ENCODE results near the gene KRT39.

Gene KRT39

GRCh38 chr17:40950176-40950575 lies 16.6 kb downstream of the KRT39 start:
- DNase-seq (ENCODE audit: low read depth, low spot score): no peak
- in situ Hi-C loops (cut with HindIII; ENCODE audit: low sequenced_read_pairs): no loop called here

DNA sequence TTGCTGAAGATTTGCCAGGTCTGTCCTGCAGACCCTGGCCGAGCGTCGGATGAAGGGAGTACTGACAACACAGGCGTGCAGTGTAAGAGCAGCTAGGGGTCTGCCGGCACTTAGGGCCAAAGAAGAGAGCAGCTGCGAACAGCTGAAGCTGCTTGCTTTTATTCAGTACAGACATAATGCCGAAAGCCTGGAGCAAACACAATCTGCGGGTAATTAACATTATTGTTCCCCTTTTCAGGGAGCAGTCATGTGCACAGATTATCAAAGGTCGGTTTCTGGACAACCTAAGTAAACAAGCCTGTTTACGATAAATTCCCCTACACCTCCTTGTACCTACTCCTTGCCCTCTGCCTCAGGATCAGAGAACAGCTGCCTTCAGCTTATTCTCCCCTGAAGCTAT lies 17.3 kb downstream of the KRT39 start:
- no peak for DNase-seq (ENCODE audit: low read depth, low spot score)
- in situ Hi-C loops (cut with HindIII; ENCODE audit: low sequenced_read_pairs): no loop called here
- H3K4me3 ChIP-seq (ENCODE audit: low read depth, low read length): no peak overlapping the region
- no peak for TF ChIP-seq CTCF (IDR thresholded peaks at IDR 0.05; ENCODE audit: low read depth, low read length)

More at GRCh38 chr17:40950176-40950575, 16.6 kb downstream of the KRT39 start:
- no peak overlapping the region for H3K4me3 ChIP-seq (ENCODE audit: low read depth, low read length)
- no peak for TF ChIP-seq CTCF (IDR thresholded peaks at IDR 0.05; ENCODE audit: low read depth, low read length)

- no peak for DNase-seq (ENCODE audit: low read depth, low spot score)
- in situ Hi-C loops (cut with HindIII; ENCODE audit: low sequenced_read_pairs): no loop called here
- no peak for TF ChIP-seq CTCF (IDR thresholded peaks at IDR 0.05; ENCODE audit: low read depth, low read length)
- H3K4me3 ChIP-seq (ENCODE audit: low read depth, low read length): no peak overlapping the region
Observed at GRCh38 chr17:40947929-40948328, 18.8 kb downstream of the KRT39 start.

- DNase-seq (ENCODE audit: low read depth, low spot score): no peak
- TF ChIP-seq CTCF (IDR thresholded peaks at IDR 0.05; ENCODE audit: low read depth, low read length): no peak
- in situ Hi-C loops (cut with HindIII; ENCODE audit: low sequenced_read_pairs): no loop called here
- no peak overlapping the region for H3K4me3 ChIP-seq (ENCODE audit: low read depth, low read length)
Observed at GRCh38 chr17:40945414-40945813, 21.3 kb downstream of the KRT39 start.

GRCh38 chr17:40944531-40944930 lies 22.2 kb downstream of the KRT39 start:
- TF ChIP-seq CTCF (IDR thresholded peaks at IDR 0.05; ENCODE audit: low read depth, low read length): no peak
- no peak for DNase-seq (ENCODE audit: low read depth, low spot score)
- in situ Hi-C loops (cut with HindIII; ENCODE audit: low sequenced_read_pairs): no loop called here
- H3K4me3 ChIP-seq (ENCODE audit: low read depth, low read length): no peak overlapping the region

- H3K4me3 ChIP-seq (ENCODE audit: low read depth, low read length): no peak overlapping the region
- in situ Hi-C loops (cut with HindIII; ENCODE audit: low sequenced_read_pairs): no loop called here
- no peak for DNase-seq (ENCODE audit: low read depth, low spot score)
- TF ChIP-seq CTCF (IDR thresholded peaks at IDR 0.05; ENCODE audit: low read depth, low read length): no peak
Observed at GRCh38 chr17:40942553-40942952, 24.2 kb downstream of the KRT39 start.

GRCh38 chr17:40940266-40940665 lies 26.5 kb downstream of the KRT39 start:
- TF ChIP-seq CTCF (IDR thresholded peaks at IDR 0.05; ENCODE audit: low read depth, low read length): no peak
- DNase-seq (ENCODE audit: low read depth, low spot score): no peak
- in situ Hi-C loops (cut with HindIII; ENCODE audit: low sequenced_read_pairs): no loop called here

More at GRCh38 chr17:40940266-40940665, 26.5 kb downstream of the KRT39 start:
- no peak overlapping the region for H3K4me3 ChIP-seq (ENCODE audit: low read depth, low read length)

Measured in astrocyte of the spinal cord (primary cell).